Neural crest cell (in vitro differentiated cells): ENCODE measurements around the gene ZNF697. TPM values are rescaled to one million over a fixed set of nuclear protein-coding genes. Genes with fewer than 3 reads are reported as not detected.

Experiments used
- DNase-seq: peaks from one replicate; pipeline ENCODE4 v3.0.0; 2021; ENCODE audit warnings: low read depth, mixed read lengths, low spot score
- H3K27ac Mint-ChIP-seq: one replicate; pipeline ENCODE4 v1.8.0; 2021; ENCODE audit warnings: mild to moderate bottlenecking, mixed read lengths; ENCODE audit not compliant: unreplicated experiment
- H3K27me3 Mint-ChIP-seq: 2 replicates; pipeline ENCODE4 v1.8.0; 2021; ENCODE audit warnings: low read depth, mild to moderate bottlenecking, mixed read lengths
- H3K36me3 Mint-ChIP-seq: 2 replicates; pipeline ENCODE4 v1.8.0; 2021; ENCODE audit warnings: low read depth, mild to moderate bottlenecking, mixed read lengths
- H3K4me1 Mint-ChIP-seq: 2 replicates; pipeline ENCODE4 v1.8.0; 2021; ENCODE audit warnings: mixed read lengths
- H3K4me3 Mint-ChIP-seq: one replicate; pipeline ENCODE4 v1.8.0; 2021; ENCODE audit warnings: mild to moderate bottlenecking, mixed read lengths
- H3K9me3 Mint-ChIP-seq: 2 replicates; pipeline ENCODE4 v1.8.0; 2021; ENCODE audit warnings: mixed read lengths
- CTCF ChIP-seq: fragments of 200-600 bp; sonication (generic); conservative IDR thresholded peaks from 2 replicates; pipeline ENCODE4 v1.5.0; 2021; ENCODE audit warnings: antibody characterized with exemption, mild to moderate bottlenecking
- total RNA-seq: library from RNA; stranded (reverse); gene quantifications from 2 replicates; pipeline ENCODE4 v1.2.1, GENCODE V29; 2021

Gene ZNF697
- total RNA-seq, 1 donor from 2014 or later: 19.5 TPM

GRCh38 chr1:119660253-119661083, 12.4 kb upstream of the ZNF697 start:
- Mint-ChIP-seq H3K4me1 (peaks cover 8% of the 10 kb centered on the region), H3K27me3 (peaks cover 8% of the 10 kb centered on the region), H3K9me3 (no peaks in the 10 kb centered on the region), H3K4me3 (no peak overlapping the region), H3K36me3 (no peaks in the 10 kb centered on the region), H3K27ac (no peak overlapping the region)
- TF ChIP-seq CTCF: no peak
- no peak for DNase-seq

GRCh38 chr1:119659628-119660027, 11.6 kb upstream of the ZNF697 start:
- H3K27ac Mint-ChIP-seq: no peak overlapping the region

GRCh38 chr1:119656410-119656955, 8.4 kb upstream of the ZNF697 start:
- no peak for DNase-seq
- H3K4me3 Mint-ChIP-seq: no peak overlapping the region
- no peak overlapping the region for H3K27ac Mint-ChIP-seq
- H3K9me3 Mint-ChIP-seq: no peaks in the 10 kb centered on the region
- H3K4me1 Mint-ChIP-seq: peaks cover 4% of the 10 kb centered on the region
- TF ChIP-seq CTCF: no peak
- peaks cover 10% of the 10 kb centered on the region for H3K27me3 Mint-ChIP-seq
- H3K36me3 Mint-ChIP-seq: no peaks in the 10 kb centered on the region

More at GRCh38 chr1:119659628-119660027, 11.6 kb upstream of the ZNF697 start:
- no peak for TF ChIP-seq CTCF
- peaks cover 8% of the 10 kb centered on the region for H3K27me3 Mint-ChIP-seq
- no peak overlapping the region for H3K4me3 Mint-ChIP-seq
- DNase-seq: no peak
- H3K4me1 Mint-ChIP-seq: peaks cover 8% of the 10 kb centered on the region
- no peaks in the 10 kb centered on the region for H3K9me3 Mint-ChIP-seq
- no peaks in the 10 kb centered on the region for H3K36me3 Mint-ChIP-seq

GRCh38 chr1:119655154-119655553, 7.1 kb upstream of the ZNF697 start:
- Mint-ChIP-seq H3K4me1 (peaks cover 11% of the 10 kb centered on the region), H3K9me3 (no peaks in the 10 kb centered on the region), H3K4me3 (no peak overlapping the region), H3K27ac (no peak overlapping the region), H3K27me3 (peaks cover 11% of the 10 kb centered on the region), H3K36me3 (no peaks in the 10 kb centered on the region)
- TF ChIP-seq CTCF: no peak
- no peak for DNase-seq

- no peak for TF ChIP-seq CTCF
Measured at GRCh38 chr1:119653839-119654170, 5.7 kb upstream of the ZNF697 start.

More at GRCh38 chr1:119653839-119654170, 5.7 kb upstream of the ZNF697 start:
- Mint-ChIP-seq H3K4me3 (no peak overlapping the region), H3K36me3 (no peaks in the 10 kb centered on the region), H3K27me3 (peaks cover 9% of the 10 kb centered on the region), H3K4me1 (peaks cover 11% of the 10 kb centered on the region), H3K27ac (no peak overlapping the region), H3K9me3 (no peaks in the 10 kb centered on the region)
- no peak for DNase-seq
